ENCODE measurements around the gene ZBTB46. TPM values are rescaled to one million over a fixed set of nuclear protein-coding genes. Genes with fewer than 3 reads are reported as not detected.

Gene ZBTB46
- total RNA-seq, 6 experiments from 2014 or later = 0.38 to 1.1 (median 0.64) TPM

DNA sequence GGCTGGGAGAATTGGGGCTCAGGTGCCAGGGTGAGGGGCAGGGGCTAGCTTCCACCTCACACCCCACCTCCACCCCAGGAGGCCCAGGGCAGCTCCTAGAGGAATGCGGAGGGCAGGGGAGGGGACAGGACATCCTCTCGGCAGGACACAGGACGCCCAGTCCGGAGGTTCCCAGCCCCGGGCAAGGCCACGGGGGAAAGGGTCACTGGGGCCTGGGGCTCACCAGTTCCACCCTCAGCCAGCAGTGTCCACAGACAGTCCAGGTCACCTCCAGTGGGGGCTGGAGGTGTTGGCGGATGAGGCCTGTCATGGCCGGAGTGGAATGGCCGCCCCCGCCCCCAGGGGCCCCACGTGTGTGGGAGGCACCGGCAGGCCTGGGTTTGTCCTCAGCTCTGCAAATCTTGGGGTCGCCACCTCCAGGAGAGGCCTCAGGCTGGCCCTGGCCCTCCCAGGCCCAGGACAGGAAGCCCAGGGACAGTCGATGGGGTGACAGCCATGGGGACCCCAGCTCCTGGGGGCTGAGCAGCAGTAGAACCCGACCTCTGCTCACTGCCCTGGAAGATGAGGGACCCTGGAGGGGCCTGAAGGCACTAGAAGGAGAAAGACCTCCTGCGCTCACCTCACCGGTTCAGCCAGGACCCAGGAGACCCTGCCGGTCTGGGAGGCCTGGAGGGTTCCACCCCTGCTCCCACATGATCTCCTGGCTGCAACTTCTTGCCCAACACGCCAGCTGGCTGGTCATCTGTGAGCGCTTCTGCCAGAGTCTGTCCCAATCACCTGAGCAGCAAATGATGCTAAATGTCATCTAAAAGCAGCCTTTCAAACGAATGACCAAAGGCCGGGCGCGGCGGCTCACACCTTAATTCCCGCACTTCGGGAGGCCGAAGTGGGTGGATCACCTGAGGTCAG, 17.2 kb upstream of the ZBTB46 start:
- TF ChIP-seq, protein P1, sequence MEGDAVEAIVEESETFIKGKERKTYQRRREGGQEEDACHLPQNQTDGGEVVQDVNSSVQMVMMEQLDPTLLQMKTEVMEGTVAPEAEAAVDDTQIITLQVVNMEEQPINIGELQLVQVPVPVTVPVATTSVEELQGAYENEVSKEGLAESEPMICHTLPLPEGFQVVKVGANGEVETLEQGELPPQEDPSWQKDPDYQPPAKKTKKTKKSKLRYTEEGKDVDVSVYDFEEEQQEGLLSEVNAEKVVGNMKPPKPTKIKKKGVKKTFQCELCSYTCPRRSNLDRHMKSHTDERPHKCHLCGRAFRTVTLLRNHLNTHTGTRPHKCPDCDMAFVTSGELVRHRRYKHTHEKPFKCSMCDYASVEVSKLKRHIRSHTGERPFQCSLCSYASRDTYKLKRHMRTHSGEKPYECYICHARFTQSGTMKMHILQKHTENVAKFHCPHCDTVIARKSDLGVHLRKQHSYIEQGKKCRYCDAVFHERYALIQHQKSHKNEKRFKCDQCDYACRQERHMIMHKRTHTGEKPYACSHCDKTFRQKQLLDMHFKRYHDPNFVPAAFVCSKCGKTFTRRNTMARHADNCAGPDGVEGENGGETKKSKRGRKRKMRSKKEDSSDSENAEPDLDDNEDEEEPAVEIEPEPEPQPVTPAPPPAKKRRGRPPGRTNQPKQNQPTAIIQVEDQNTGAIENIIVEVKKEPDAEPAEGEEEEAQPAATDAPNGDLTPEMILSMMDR (IDR thresholded peaks at IDR 0.05) = no peak
- H3K27ac Mint-ChIP-seq = no peak overlapping the region

DNA sequence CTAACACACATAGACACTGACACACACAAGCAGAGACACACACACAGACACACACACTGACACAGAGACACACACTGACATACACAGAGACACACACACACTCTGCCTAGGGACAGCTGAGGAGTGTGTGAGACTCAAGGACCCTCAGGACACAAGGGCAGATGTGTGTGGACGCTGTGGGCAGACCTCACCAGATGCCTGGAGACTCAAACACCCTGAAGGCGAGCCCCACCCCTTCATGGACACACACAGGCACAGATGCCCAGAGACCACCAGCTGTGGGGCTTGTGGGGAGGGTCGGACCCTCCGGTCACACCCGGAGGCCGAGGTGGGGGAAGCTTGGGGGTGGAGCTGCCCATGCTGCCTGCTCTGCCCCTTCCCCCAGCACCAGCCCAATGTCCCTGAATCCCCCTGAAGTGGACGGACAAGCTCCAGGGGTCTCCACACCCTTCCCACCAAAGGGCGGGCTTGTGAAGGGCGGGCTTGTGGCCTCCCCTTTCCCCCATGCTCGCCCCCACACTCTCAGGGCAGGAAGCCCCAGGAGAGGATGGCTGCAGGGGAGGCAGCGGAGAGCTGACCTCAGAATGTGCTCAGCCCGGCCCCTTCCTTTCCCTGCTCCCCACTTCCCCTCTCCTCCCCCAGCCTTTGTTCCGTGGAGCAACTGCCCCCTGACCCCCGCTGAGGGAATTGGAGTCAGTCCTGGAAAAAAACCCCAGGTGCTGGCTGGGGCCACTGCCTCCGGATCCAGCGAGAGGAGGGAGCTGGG, 16.4 kb upstream of the ZBTB46 start:
- peaks cover 17% of the 10 kb centered on the region for H3K27me3 Mint-ChIP-seq (ENCODE audit: insufficient read depth)
- no peak overlapping the region for H3K4me3 Mint-ChIP-seq
- H3K4me1 Mint-ChIP-seq (ENCODE audit: low read depth) = no peaks in the 10 kb centered on the region
- TF ChIP-seq, protein P1 (IDR thresholded peaks at IDR 0.05) = no peak
- DNase-seq = no peak
- H3K27ac Mint-ChIP-seq = no peak overlapping the region
- no peaks in the 10 kb centered on the region for H3K9me3 Mint-ChIP-seq
- H3K36me3 Mint-ChIP-seq (ENCODE audit: low read depth) = no peaks in the 10 kb centered on the region

More for the DNA sequence above, 17.2 kb upstream of the ZBTB46 start:
- Mint-ChIP-seq H3K36me3 (ENCODE audit: low read depth) (no peaks in the 10 kb centered on the region), H3K4me1 (ENCODE audit: low read depth) (no peaks in the 10 kb centered on the region), H3K4me3 (no peak overlapping the region), H3K27me3 (ENCODE audit: insufficient read depth) (peaks cover 13% of the 10 kb centered on the region), H3K9me3 (no peaks in the 10 kb centered on the region)
- DNase-seq = no peak

DNA sequence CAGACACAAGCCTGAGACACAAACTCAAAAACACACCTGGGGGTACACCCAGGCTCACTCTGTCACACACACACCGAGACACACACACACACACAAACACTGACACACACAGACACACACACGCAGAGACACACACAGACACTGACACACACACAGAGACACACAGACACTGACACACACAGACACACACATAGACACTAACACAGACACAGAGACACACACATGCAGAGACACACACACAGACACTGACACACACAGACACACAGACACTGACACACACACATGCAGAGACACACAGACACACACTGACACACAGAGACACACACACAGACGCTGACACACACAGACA, 15.8 kb upstream of the ZBTB46 start:
- no peak overlapping the region for H3K4me3 Mint-ChIP-seq
- TF ChIP-seq, protein P1 (IDR thresholded peaks at IDR 0.05) = no peak
- H3K9me3 Mint-ChIP-seq = no peaks in the 10 kb centered on the region
- H3K4me1 Mint-ChIP-seq (ENCODE audit: low read depth) = no peaks in the 10 kb centered on the region
- H3K27me3 Mint-ChIP-seq (ENCODE audit: insufficient read depth) = peaks cover 14% of the 10 kb centered on the region; the same call in 1 of the 2 replicates
- DNase-seq = no peak
- H3K36me3 Mint-ChIP-seq (ENCODE audit: low read depth) = no peaks in the 10 kb centered on the region
- H3K27ac Mint-ChIP-seq = no peak overlapping the region

DNA sequence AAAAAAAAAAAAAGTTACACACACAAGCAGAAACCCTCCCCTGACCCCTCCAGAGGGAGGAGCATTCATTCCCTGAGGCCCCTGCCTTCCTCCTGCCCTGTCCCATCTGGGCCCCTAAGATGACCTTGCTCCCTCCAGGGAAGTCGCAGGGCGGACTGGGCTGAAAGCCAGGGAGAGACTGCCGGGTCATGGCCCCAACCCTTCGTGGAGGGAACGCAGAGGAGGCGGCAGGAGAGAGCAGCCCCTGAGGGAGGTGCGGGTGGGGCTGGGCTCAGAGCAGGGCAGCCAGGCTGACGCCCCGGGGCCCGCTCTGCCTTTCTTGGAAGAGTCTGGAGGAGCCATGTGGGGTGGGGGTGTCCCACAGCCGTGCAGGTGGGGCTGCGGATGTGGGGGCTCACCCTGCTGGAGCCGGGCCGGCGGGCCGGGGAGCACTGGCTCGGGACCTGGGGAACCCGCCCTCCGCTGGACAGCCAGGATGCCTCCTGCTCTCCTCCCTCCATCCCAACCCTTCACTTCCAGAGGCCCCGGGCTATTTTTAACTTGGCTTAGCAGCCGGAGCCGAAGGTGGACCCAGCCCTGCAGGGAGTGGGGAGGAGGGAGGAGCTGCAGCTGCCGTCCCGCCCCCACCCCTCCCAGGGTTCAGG, 15.2 kb upstream of the ZBTB46 start:
- TF ChIP-seq, protein P1 (IDR thresholded peaks at IDR 0.05) = no peak
- H3K36me3 Mint-ChIP-seq (ENCODE audit: low read depth) = no peaks in the 10 kb centered on the region
- H3K9me3 Mint-ChIP-seq = no peaks in the 10 kb centered on the region
- no peak overlapping the region for H3K27ac Mint-ChIP-seq
- H3K4me3 Mint-ChIP-seq = no peak overlapping the region
- peak; percentile 16 for DNase-seq
- H3K27me3 Mint-ChIP-seq (ENCODE audit: insufficient read depth) = peaks cover 14% of the 10 kb centered on the region; the same call in 1 of the 2 replicates
- no peaks in the 10 kb centered on the region for H3K4me1 Mint-ChIP-seq (ENCODE audit: low read depth)

DNA sequence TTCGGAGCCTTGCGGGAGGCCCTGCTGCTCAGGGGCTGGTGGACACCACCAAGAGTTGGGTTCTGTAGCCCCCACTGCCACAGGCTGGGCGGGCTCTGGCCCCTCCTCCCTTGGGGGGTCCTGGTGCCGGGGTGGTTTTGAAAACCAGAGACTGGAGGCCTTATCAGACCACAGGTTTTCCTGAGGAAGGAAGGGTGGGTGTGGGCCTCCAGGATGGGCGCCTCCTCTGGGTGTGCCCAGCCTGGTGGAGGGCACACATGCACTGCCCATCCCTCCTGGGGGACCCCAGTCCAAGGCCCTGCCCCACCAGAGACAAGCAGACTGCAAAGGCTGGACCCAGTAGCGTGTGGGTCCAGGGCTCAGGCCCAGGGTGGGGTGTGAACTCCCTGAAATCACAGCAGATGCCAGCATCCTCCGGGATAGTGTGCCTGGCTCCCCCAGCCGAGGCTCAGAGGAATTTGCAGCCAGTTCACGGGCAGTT, 13.5 kb upstream of the ZBTB46 start:
- no peak overlapping the region for H3K4me3 Mint-ChIP-seq
- no peak for DNase-seq
- no peaks in the 10 kb centered on the region for H3K36me3 Mint-ChIP-seq (ENCODE audit: low read depth)
- TF ChIP-seq, protein P1 (IDR thresholded peaks at IDR 0.05) = no peak
- H3K27ac Mint-ChIP-seq = no peak overlapping the region
- H3K27me3 Mint-ChIP-seq (ENCODE audit: insufficient read depth) = peaks cover 11% of the 10 kb centered on the region
- H3K4me1 Mint-ChIP-seq (ENCODE audit: low read depth) = no peaks in the 10 kb centered on the region
- H3K9me3 Mint-ChIP-seq = no peaks in the 10 kb centered on the region
